Gastrocnemius medialis (tissue), 4 donors: Measurements from ENCODE around the gene RNF19B. TPM values are rescaled to one million over a fixed set of nuclear protein-coding genes. Genes with fewer than 3 reads are reported as not detected.

Source experiments
- ATAC-seq, 2 donors: fragments of 150-250 bp; one replicate each; pipeline ENCODE4 v1.9.1; 2016
- DNase-seq, 2 donors: peaks; one replicate each; pipeline ENCODE4 v3.0.0-alpha.2; 2019
- H3K27ac ChIP-seq, 4 donors: fragments of 200-600 bp; sonication (generic); 1 replicate in 1 of 4; 2 replicates in 3 of 4; pipeline ENCODE4 v1.5.1; 2016 to 2018; ENCODE audit warnings: mild to moderate bottlenecking in 2 of 4, moderate library complexity in 1 of 4
- H3K27me3 ChIP-seq, 3 donors: fragments of 200-600 bp; sonication (generic) in 2 of 3; 1 replicate in 1 of 3; 2 replicates in 2 of 3; pipeline versions ENCODE4 v1.5.1 to v1.6.0; 2016 to 2019; ENCODE audit warnings: mild to moderate bottlenecking in 1 of 3, moderate library complexity in 1 of 3
- H3K36me3 ChIP-seq, 2 donors: fragments of 200-600 bp; sonication (generic) in 1 of 2; one replicate each; pipeline ENCODE4 v1.5.1; 2017 to 2018
- H3K4me1 ChIP-seq, 2 donors: fragments of 200-600 bp; sonication (generic) in 1 of 2; one replicate each; pipeline ENCODE4 v1.5.1; 2016 to 2017; ENCODE audit warnings: mild to moderate bottlenecking in 2 of 2
- H3K4me3 ChIP-seq, 4 donors: fragments of 200-600 bp; sonication (generic) in 3 of 4; 1 replicate in 1 of 4; 2 replicates in 3 of 4; pipeline ENCODE4 v1.5.1; 2016 to 2019; ENCODE audit warnings: mild to moderate bottlenecking in 2 of 4
- H3K9me3 ChIP-seq, 3 donors: fragments of 200-600 bp; sonication (generic) in 2 of 3; 1 replicate in 1 of 3; 2 replicates in 2 of 3; pipeline ENCODE4 v1.5.1; 2016 to 2019
- POLR2A ChIP-seq, 2 donors: fragments of 450-650 bp; IDR thresholded peaks; one replicate each; pipeline ENCODE4 v1.6.1; 2017; ENCODE audit warnings: antibody characterized with exemption in 2 of 2, mild to moderate bottlenecking in 2 of 2, moderate library complexity in 2 of 2
- in situ Hi-C, 4 donors: fragments of 200-750 bp; cut with MboI; loops; one replicate each; pipeline versions ENCODE4 v1.15.0 to v1.8.0; 2017; ENCODE audit warnings: low sequenced_read_pairs in 4 of 4
- intact Hi-C: fragments of 100-400 bp; cut with DNase I; formaldehyde crosslinking; loops from one replicate; pipeline ENCODE4 v1.15.1; 2023; ENCODE audit warnings: low total_unique reads
- total RNA-seq, 4 donors: library from RNA; depleted of rRNA; stranded (reverse); fragments of >200 nt; gene quantifications; one replicate each; pipeline versions ENCODE4 v1.1.0 to v1.2.3, GENCODE V29; 2016
- TF ChIP-seq, protein P1 (sequence below), 5 experiments: fragments of 450-650 bp in 3 of 5; fragments of 200-600 bp in 2 of 5; sonication (generic) in 2 of 5; IDR thresholded peaks in 4 of 5; conservative IDR thresholded peaks in 1 of 5; 1 replicate in 4 of 5; 2 replicates in 1 of 5; pipeline ENCODE4 v1.5.1; 2016 to 2019; ENCODE audit warnings: antibody characterized with exemption in 5 of 5, mild to moderate bottlenecking in 3 of 5, moderate library complexity in 3 of 5

RNF19B gene
- total RNA-seq, 4 donors from 2014 or later = 22.7 to 34.4 (median 28.6) TPM

GRCh38 chr1:32888134-32888533, 76.5 kb downstream of the RNF19B start:
- H3K4me3 ChIP-seq = no peak overlapping the region
- ATAC-seq (no peak), DNase-seq (no peak)
- H3K9me3 ChIP-seq = no peaks in the 10 kb centered on the region
- no peaks in the 10 kb centered on the region for H3K36me3 ChIP-seq
- peaks cover 32 to 45% (median 41%) of the 10 kb centered on the region in 3 donors for H3K27me3 ChIP-seq
- peaks cover 0 to 2% of the 10 kb centered on the region in 2 donors for H3K4me1 ChIP-seq
- no peak overlapping the region for H3K27ac ChIP-seq
- intact Hi-C loops (no loop called here), in situ Hi-C loops (no loop called here)
- no peak for TF ChIP-seq POLR2A (IDR thresholded peaks at IDR 0.05)
- TF ChIP-seq, protein P1, sequence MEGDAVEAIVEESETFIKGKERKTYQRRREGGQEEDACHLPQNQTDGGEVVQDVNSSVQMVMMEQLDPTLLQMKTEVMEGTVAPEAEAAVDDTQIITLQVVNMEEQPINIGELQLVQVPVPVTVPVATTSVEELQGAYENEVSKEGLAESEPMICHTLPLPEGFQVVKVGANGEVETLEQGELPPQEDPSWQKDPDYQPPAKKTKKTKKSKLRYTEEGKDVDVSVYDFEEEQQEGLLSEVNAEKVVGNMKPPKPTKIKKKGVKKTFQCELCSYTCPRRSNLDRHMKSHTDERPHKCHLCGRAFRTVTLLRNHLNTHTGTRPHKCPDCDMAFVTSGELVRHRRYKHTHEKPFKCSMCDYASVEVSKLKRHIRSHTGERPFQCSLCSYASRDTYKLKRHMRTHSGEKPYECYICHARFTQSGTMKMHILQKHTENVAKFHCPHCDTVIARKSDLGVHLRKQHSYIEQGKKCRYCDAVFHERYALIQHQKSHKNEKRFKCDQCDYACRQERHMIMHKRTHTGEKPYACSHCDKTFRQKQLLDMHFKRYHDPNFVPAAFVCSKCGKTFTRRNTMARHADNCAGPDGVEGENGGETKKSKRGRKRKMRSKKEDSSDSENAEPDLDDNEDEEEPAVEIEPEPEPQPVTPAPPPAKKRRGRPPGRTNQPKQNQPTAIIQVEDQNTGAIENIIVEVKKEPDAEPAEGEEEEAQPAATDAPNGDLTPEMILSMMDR (IDR thresholded peaks at IDR 0.05 in 4 of 5, conservative IDR thresholded peaks at IDR 0.05 in 1 of 5) = no peak

GRCh38 chr1:32887623-32888022, 77.0 kb downstream of the RNF19B start:
- Histone ChIP-seq H3K27me3 (peaks cover 28 to 43% (median 35%) of the 10 kb centered on the region in 3 donors), H3K4me1 (no peaks in the 10 kb centered on the region), H3K4me3 (no peak overlapping the region), H3K27ac (no peak overlapping the region), H3K36me3 (no peaks in the 10 kb centered on the region), H3K9me3 (no peaks in the 10 kb centered on the region)
- DNase-seq (no peak), ATAC-seq (no peak)
- intact Hi-C loops (no loop called here), in situ Hi-C loops (no loop called here)
- TF ChIP-seq POLR2A (IDR thresholded peaks at IDR 0.05) = no peak
- TF ChIP-seq, protein P1 (IDR thresholded peaks at IDR 0.05 in 4 of 5, conservative IDR thresholded peaks at IDR 0.05 in 1 of 5) = no peak

- Histone ChIP-seq H3K4me3 (no peak overlapping the region), H3K9me3 (no peaks in the 10 kb centered on the region), H3K27ac (no peak overlapping the region), H3K27me3 (peaks cover 24 to 36% (median 31%) of the 10 kb centered on the region in 3 donors), H3K4me1 (peaks cover 4 to 7% of the 10 kb centered on the region in 2 donors), H3K36me3 (no peaks in the 10 kb centered on the region)
- no peak for TF ChIP-seq POLR2A (IDR thresholded peaks at IDR 0.05)
- TF ChIP-seq, protein P1 (IDR thresholded peaks at IDR 0.05 in 4 of 5, conservative IDR thresholded peaks at IDR 0.05 in 1 of 5) = peak in 1 of 5 experiments; percentile 6
- in situ Hi-C loops = no loop called here
- no peak for ATAC-seq
- intact Hi-C loops = no loop called here
- DNase-seq = no peak
Measured at GRCh38 chr1:32886828-32887414, 77.7 kb downstream of the RNF19B start.

Other genes starting within 250 kb of the RNF19B start
- gene YARS1, start 147.5 kb downstream of the RNF19B start, total RNA-seq = 10 to 100 TPM; 37.8 to 59.4 (median 55.9) TPM
- 10 to 100 TPM in 2 of 4 donors, 1 to 10 TPM in 2; 4.9 to 11.5 (median 9.9) TPM for gene S100PBP, start 147.2 kb downstream of the RNF19B start, total RNA-seq
- 100 to 1,000 TPM in 3 of 4 donors, 10 to 100 TPM in 1; 39.6 to 274 (median 114) TPM for gene FNDC5, start 93.9 kb downstream of the RNF19B start, total RNA-seq
- gene HPCA, start 78.3 kb downstream of the RNF19B start, total RNA-seq = not detected
- gene TMEM54, start 63.4 kb downstream of the RNF19B start, total RNA-seq = 1 to 10 TPM; 4.0 to 7.0 (median 4.8) TPM
- gene AK2, start 72.1 kb upstream of the RNF19B start, total RNA-seq = 100 to 1,000 TPM; 125 to 261 (median 152) TPM
- gene AZIN2, start 116.3 kb upstream of the RNF19B start, total RNA-seq = 1 to 10 TPM in 3 of 4 donors, under 1 TPM in 1; 0.52 to 3.1 (median 1.2) TPM
- gene TRIM62, start 217.2 kb upstream of the RNF19B start, total RNA-seq = 10 to 100 TPM in 1 of 4 donors, 1 to 10 TPM in 3; 3.3 to 10.8 (median 7.4) TPM